GM13977 (cell line): ENCODE measurements around the gene SAP30.
A peak's percentile ranks its signal among the peaks of the same experiment; 100 is the strongest.

Source experiments
- DNase-seq: peaks from one replicate; pipeline ENCODE4 v3.0.0; 2012; ENCODE audit warnings: low spot score
- CTCF ChIP-seq: IDR thresholded peaks from 2 replicates; pipeline ENCODE4 v1.5.1; 2012; ENCODE audit warnings: mild to moderate bottlenecking, control low read depth; ENCODE audit not compliant: insufficient read depth; ENCODE audit errors: extremely low read depth, missing control alignments
- in situ Hi-C: fragments of 300-500 bp; cut with MboI; formaldehyde crosslinking; loops from one replicate; pipeline ENCODE4 v1.12.0; 2022; ENCODE audit warnings: low sequenced_read_pairs, low pct_unique_long_range_greater_than_20kb, mixed read lengths, inconsistent platforms; ENCODE audit not compliant: unreplicated experiment

SAP30 gene

GRCh38 chr4:173367285-173367684 lies 3.5 kb upstream of the SAP30 start:
- no peak for TF ChIP-seq CTCF
- in situ Hi-C loops, result no loop called here
- DNase-seq, result peak; percentile 25

DNA sequence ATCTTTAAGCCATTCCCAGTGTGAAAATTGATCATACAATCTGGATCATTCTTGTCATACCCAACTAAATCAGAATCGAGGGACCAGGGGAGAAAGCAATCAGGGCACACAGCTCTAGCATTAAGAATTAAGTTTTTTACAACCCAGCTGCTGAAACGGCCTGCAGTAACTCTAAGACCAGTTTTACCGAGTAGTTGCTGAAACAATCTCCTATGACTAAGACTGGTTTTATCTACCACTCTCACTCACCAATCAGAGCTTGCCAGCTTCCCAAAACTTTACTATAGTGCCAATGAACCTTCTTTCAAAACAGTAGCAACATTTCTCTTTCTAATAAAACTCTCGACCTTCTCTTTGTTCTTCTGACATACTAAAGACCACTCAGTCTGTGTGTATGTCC lies 2.8 kb upstream of the SAP30 start:
- DNase-seq, result no peak
- in situ Hi-C loops, result no loop called here
- no peak for TF ChIP-seq CTCF

DNA sequence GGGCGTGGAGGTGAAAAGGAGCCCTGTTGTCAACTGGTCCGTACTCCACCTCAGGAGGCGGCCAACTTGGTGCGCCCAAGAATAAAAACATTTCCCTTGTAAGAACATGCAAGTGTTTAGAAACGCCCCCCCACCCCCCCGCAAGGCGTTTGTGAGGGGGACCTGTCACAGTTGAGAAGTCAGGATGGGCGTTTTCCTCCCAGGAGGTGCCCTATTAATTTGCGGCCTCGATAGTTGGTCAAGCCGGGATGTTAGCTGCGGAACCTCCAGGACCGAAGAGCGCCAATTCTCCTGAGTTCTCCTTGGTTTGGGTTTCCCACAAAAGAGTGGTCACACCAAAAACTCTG lies 651 bp upstream of the SAP30 start:
- peak; percentile 47 for DNase-seq
- in situ Hi-C loops, result no loop called here

GRCh38 chr4:173371292-173372192 lies 788 bp downstream of the SAP30 start:
- peak; percentile 42 for DNase-seq
- TF ChIP-seq CTCF, result no peak
- in situ Hi-C loops, result no loop called here

More for the DNA sequence above, 651 bp upstream of the SAP30 start:
- no peak for TF ChIP-seq CTCF

- TF ChIP-seq CTCF, result no peak
These were observed 3.8 kb downstream of the SAP30 start for GRCh38 chr4:173374588-173374987.

GRCh38 chr4:173379929-173380328 lies 9.2 kb downstream of the SAP30 start:
- in situ Hi-C loops, result no loop called here
- no peak for TF ChIP-seq CTCF
- no peak for DNase-seq

More at GRCh38 chr4:173374588-173374987, 3.8 kb downstream of the SAP30 start:
- in situ Hi-C loops, result no loop called here
- DNase-seq, result no peak

DNA sequence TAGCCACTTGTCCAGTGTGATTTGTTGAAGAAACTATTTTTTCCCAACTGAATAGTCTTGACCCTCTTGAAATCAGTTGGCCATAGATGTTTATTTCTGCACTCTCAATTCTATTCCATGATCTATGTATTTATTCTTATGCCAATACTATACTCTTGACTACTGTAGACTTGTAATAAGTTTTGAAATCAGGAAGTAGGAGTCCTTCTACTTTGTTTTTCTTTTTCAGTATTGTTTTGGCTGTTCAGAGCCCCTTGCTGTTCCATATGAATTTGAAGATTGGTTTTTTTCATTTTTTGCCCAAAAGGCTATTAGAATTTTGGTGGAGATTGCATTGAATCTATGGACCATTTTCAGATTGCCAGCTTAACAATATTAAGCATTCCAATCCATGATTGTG lies 10.2 kb downstream of the SAP30 start:
- in situ Hi-C loops, result no loop called here
- TF ChIP-seq CTCF, result no peak
- no peak for DNase-seq
